Effector memory CD4-positive, alpha-beta T cell (primary cell): Measurements from ENCODE around the gene CBARP.

Source experiments
- DNase-seq, 3 donors: peaks; one replicate each; pipeline ENCODE4 v3.0.0-alpha.2; 2020
- H3K27ac ChIP-seq: 2 replicates; pipeline ENCODE4 v1.7.0; 2013; ENCODE audit warnings: mild to moderate bottlenecking, low read length, moderate library complexity; ENCODE audit not compliant: insufficient read depth, poor library complexity, severe bottlenecking
- H3K27me3 ChIP-seq: replicated peaks from 2 replicates; pipeline ENCODE4 v1.7.0; 2013; ENCODE audit warnings: mild to moderate bottlenecking, low read length; ENCODE audit not compliant: insufficient read depth, control insufficient read depth, poor library complexity, severe bottlenecking
- H3K36me3 ChIP-seq: 2 replicates; pipeline ENCODE4 v1.7.0; 2013; ENCODE audit warnings: mild to moderate bottlenecking, low read length, moderate library complexity; ENCODE audit not compliant: control insufficient read depth, insufficient read depth
- H3K4me1 ChIP-seq: 2 replicates; pipeline ENCODE4 v1.7.0; 2013; ENCODE audit warnings: low read length, mild to moderate bottlenecking; ENCODE audit not compliant: control insufficient read depth, insufficient read depth, poor library complexity, severe bottlenecking
- H3K4me3 ChIP-seq: 2 replicates; pipeline ENCODE4 v1.7.0; 2013; ENCODE audit warnings: low read length, low read depth, mild to moderate bottlenecking; ENCODE audit not compliant: insufficient read depth, poor library complexity, severe bottlenecking
- H3K9me3 ChIP-seq: 2 replicates; pipeline ENCODE4 v1.7.0; 2013; ENCODE audit warnings: mild to moderate bottlenecking, low read length, moderate library complexity; ENCODE audit not compliant: control insufficient read depth

Gene CBARP

DNA sequence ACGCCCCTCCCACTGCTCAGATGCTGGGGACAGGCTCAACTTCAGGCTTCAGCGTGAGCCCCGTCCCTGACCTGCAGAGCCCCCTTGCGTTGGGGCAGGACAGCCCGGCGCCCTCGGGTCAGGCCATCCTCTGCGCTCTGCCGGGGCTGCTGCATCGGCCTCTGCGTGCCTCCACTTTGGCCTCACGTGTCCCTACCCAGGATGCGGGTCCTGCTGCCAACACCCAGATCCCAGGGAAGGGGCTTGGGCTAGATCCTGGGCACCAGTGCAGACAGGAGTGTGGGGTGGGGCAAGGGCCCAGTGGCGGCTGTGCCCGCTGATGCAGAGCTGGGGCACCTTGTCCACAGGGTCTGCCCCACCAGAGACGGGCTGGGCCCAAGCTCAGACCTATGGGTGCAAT, 13.0 kb downstream of the CBARP start:
- no peak for DNase-seq
- no peak overlapping the region for H3K27ac ChIP-seq
- H3K4me3 ChIP-seq, result no peak overlapping the region
- H3K9me3 ChIP-seq, result no peaks in the 10 kb centered on the region
- no peaks in the 10 kb centered on the region for H3K4me1 ChIP-seq
- peaks cover 59% of the 10 kb centered on the region for H3K36me3 ChIP-seq
- H3K27me3 ChIP-seq, result no peaks in the 10 kb centered on the region

DNA sequence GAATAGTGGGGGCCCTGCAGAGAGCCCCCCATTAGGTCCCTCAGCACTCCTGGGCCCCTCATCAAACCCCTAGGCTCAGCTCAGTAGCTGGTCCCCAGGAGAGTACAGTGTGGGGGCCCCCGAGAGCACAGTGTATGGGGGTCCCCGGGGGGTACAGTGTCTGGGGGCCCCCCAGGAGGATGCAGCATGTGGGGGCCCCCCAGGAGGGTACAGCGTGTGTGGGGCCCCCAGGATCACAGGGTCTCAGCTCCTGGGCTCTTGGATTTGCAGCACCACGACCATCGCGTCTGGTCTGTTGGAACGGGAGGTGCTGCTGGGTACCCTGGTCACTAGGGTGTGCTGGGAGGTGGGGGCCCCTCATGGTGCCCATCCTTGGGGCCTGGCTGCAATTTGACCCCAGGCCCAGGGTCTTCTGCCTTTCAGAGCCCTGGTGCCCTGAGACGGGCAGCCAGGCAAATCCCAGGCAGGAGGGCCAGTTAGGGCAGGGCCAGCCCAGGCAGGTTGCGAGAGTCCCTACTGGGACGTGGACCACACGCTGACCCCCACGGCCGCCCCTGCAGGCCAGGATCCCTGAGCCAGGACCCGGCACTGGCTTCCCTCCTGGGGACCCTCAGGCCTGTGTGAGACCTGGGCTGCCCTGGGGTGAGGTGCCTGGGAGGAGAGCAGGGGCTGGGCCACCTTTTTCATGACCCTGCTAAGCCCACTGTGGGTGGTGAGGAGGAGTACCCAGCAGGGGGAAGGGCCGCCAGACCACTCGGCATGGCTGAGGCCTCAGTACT, 13.6 kb downstream of the CBARP start:
- Histone ChIP-seq H3K4me3 (no peak overlapping the region), H3K36me3 (peaks cover 60% of the 10 kb centered on the region)

GRCh38 chr19:1223018-1223855, 14.6 kb downstream of the CBARP start:
- Histone ChIP-seq H3K36me3 (peaks cover 63% of the 10 kb centered on the region), H3K4me3 (no peak overlapping the region), H3K9me3 (no peaks in the 10 kb centered on the region), H3K27me3 (no peaks in the 10 kb centered on the region), H3K4me1 (no peaks in the 10 kb centered on the region), H3K27ac (no peak overlapping the region)
- DNase-seq, result no peak

More for the DNA sequence above, 13.6 kb downstream of the CBARP start:
- H3K9me3 ChIP-seq, result no peaks in the 10 kb centered on the region
- no peaks in the 10 kb centered on the region for H3K27me3 ChIP-seq
- no peak overlapping the region for H3K27ac ChIP-seq
- H3K4me1 ChIP-seq, result no peaks in the 10 kb centered on the region
- DNase-seq, result no peak

DNA sequence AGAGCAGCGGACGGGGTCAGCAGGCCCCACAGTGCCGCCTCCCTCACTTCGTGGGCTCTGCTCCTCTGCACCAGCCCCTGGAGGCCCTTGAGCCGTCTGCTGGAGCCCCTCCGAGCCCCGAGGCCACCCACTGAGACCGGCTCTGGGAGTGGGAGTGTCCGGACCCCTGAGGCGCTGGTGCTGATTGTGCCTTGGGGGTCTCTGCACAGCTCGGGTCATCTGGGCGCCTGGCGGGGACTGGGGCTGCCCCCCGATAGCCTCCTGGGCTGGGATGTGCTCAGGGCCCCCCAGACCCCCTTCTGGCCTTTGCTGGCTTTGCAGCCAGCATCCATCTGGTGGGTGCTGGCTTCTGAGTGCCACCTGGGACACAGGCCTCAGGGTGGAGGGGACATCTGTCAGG, 15.4 kb downstream of the CBARP start:
- H3K9me3 ChIP-seq, result no peaks in the 10 kb centered on the region
- DNase-seq, result no peak
- peaks cover 58% of the 10 kb centered on the region for H3K36me3 ChIP-seq
- H3K4me3 ChIP-seq, result no peak overlapping the region
- H3K27me3 ChIP-seq, result no peaks in the 10 kb centered on the region
- no peaks in the 10 kb centered on the region for H3K4me1 ChIP-seq
- no peak overlapping the region for H3K27ac ChIP-seq

- H3K4me3 ChIP-seq, result no peak overlapping the region
- peaks cover 52% of the 10 kb centered on the region for H3K36me3 ChIP-seq
- H3K27ac ChIP-seq, result no peak overlapping the region
- no peaks in the 10 kb centered on the region for H3K27me3 ChIP-seq
- no peaks in the 10 kb centered on the region for H3K4me1 ChIP-seq
- no peak for DNase-seq
- H3K9me3 ChIP-seq, result no peaks in the 10 kb centered on the region
Measured at GRCh38 chr19:1221904-1222255, 15.9 kb downstream of the CBARP start.

- Histone ChIP-seq H3K36me3 (peaks cover 52% of the 10 kb centered on the region), H3K27me3 (no peaks in the 10 kb centered on the region), H3K4me1 (no peaks in the 10 kb centered on the region), H3K4me3 (no peak overlapping the region), H3K27ac (no peak overlapping the region), H3K9me3 (no peaks in the 10 kb centered on the region)
- DNase-seq, result no peak
Measured at GRCh38 chr19:1220976-1221903, 16.6 kb downstream of the CBARP start.

- H3K4me1 ChIP-seq, result no peaks in the 10 kb centered on the region
- peaks cover 49% of the 10 kb centered on the region for H3K36me3 ChIP-seq
- no peak overlapping the region for H3K4me3 ChIP-seq
- no peaks in the 10 kb centered on the region for H3K27me3 ChIP-seq
- no peaks in the 10 kb centered on the region for H3K9me3 ChIP-seq
- no peak for DNase-seq
- no peak overlapping the region for H3K27ac ChIP-seq
Measured at GRCh38 chr19:1220477-1220930, 17.3 kb downstream of the CBARP start.

DNA sequence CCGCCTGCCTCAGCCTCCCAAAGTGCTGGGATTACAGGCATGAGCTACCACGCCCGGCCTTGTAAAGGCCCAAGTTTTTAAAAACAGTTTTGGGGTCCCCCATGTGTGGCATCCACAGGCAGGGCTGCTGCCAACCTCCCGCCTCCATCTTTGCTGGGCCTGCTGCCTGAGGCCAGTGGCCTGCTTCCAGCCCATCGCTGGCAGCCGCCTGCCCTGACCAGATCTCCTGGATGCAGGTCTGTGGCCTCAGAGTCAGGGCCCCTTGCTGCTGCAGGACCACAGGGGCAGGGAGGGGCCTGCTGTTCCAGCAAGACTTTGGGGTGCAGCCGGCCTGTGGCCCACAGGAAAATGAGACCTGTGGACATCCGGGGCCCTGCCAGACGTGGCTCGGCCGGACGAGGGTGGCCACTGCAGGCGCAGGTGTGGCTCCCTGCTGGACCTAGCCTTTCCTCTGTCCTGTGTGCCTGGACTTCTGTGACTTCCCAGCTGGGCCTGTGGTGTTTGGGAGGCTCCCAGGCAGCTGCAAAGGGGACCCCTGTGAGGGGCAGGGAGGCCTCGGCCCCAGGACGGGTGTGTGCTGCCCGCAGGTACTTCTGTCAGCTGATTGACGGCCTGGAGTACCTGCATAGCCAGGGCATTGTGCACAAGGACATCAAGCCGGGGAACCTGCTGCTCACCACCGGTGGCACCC, 17.9 kb downstream of the CBARP start:
- Histone ChIP-seq H3K36me3 (peaks cover 49% of the 10 kb centered on the region), H3K4me1 (peaks cover under 1% of the 10 kb centered on the region), H3K9me3 (no peaks in the 10 kb centered on the region), H3K27me3 (no peaks in the 10 kb centered on the region), H3K4me3 (no peak overlapping the region), H3K27ac (no peak overlapping the region)
- DNase-seq, result no peak

DNA sequence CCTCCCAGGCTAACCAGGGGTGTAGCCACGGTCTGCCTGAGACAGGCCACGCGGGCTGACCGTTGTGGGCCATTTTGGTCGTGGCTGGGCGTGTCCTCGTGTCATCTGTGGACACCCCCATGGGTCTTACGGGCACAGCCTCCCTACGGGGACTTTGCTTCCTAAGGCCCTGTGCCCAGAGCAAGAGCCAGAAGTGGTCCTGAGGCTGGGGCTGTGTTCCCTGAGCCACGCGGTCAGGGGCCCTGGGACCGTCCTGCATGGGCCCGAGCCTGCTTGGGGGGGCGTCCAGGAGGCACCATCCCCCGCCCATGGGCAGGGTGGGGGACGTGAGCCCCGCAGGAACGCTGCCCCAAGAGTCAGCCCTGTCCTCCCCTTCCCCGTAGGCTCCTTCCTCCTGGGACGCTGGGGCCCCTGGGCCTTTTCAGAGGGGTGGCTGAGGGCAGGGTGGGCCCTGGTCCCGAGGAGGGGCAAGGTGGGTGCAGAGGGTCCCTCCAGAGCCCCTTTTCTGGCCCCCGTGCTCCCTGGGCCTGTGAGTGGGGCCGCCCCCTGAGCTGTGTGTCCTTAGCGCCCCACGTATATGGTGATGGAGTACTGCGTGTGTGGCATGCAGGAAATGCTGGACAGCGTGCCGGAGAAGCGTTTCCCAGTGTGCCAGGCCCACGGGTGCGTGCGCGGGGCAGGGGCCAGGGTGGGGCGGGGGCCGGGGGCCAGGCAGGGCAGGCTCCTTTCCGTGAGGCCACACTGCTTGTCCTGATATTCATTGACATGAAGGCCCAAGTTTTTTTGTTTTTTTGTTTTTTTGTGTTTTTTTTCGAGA, 18.8 kb downstream of the CBARP start:
- Histone ChIP-seq H3K4me1 (peaks cover 10% of the 10 kb centered on the region), H3K9me3 (no peaks in the 10 kb centered on the region), H3K27me3 (no peaks in the 10 kb centered on the region), H3K4me3 (no peak overlapping the region), H3K27ac (no peak overlapping the region), H3K36me3 (peaks cover 43% of the 10 kb centered on the region)
- no peak for DNase-seq
